Stomach smooth muscle (tissue), 2 donors: ENCODE results near the gene MALRD1.
"Not testable (repeated sequence)": the region's sequence is repeated elsewhere in the genome, so short reads cannot be mapped to it uniquely, and the experiment has no call there.

ENCODE experiments used
- H3K27ac ChIP-seq: one replicate; pipeline ENCODE4 v1.7.0; 2013; ENCODE audit warnings: mild to moderate bottlenecking, low read length, inconsistent platforms
- H3K27me3 ChIP-seq, 2 donors: one replicate each; pipeline ENCODE4 v1.7.0; 2013; ENCODE audit warnings: low read length in 2 of 2; ENCODE audit not compliant: insufficient read depth in 2 of 2, control insufficient read depth in 1 of 2
- H3K36me3 ChIP-seq, 2 donors: one replicate each; pipeline ENCODE4 v1.7.0; 2013; ENCODE audit warnings: low read length in 2 of 2; ENCODE audit not compliant: control insufficient read depth in 2 of 2, insufficient read depth in 2 of 2
- H3K4me1 ChIP-seq: one replicate; pipeline ENCODE4 v1.7.0; 2013; ENCODE audit warnings: low read length; ENCODE audit not compliant: control insufficient read depth, insufficient read depth
- H3K4me3 ChIP-seq, 2 donors: one replicate each; pipeline ENCODE4 v1.7.0; 2013; ENCODE audit warnings: low read length in 2 of 2
- H3K9ac ChIP-seq, 2 donors: one replicate each; pipeline ENCODE4 v1.7.0; 2013; ENCODE audit warnings: low read length in 2 of 2, mild to moderate bottlenecking in 1 of 2
- H3K9me3 ChIP-seq, 2 donors: one replicate each; pipeline ENCODE4 v1.7.0; 2013; ENCODE audit warnings: low read length in 2 of 2; ENCODE audit not compliant: control insufficient read depth in 2 of 2
- donor health status: healthy.
- donor health status: Pancreatic carcinoma.

MALRD1 gene

DNA sequence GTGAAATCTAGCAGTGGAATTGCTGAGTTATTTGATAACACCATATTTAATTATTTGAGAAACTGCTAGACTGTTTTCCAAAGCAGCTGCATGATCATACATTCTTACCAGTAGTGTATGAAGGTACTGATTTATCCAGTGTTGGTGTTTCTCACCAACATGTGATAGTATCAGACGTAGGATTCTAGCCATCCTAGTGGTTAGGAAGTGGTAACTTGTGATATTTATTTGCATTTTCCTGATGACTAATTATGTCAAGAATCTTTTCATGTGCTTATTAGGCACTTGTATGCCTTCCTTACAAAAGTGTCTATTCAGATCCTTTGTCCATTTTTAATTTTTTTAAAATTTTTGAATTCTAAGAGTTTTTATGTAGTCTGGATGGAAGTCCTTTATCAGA is 713.4 kb downstream of the MALRD1 start:
- Histone ChIP-seq H3K27me3 (no peaks in the 10 kb centered on the region), H3K4me3 (no peak overlapping the region), H3K9ac (no peak overlapping the region), H3K36me3 (no peaks in the 10 kb centered on the region), H3K27ac (no peak overlapping the region), H3K9me3 (no peaks in the 10 kb centered on the region), H3K4me1 (no peaks in the 10 kb centered on the region)

- Histone ChIP-seq H3K27ac (no peak overlapping the region), H3K9me3 (no peaks in the 10 kb centered on the region), H3K4me1 (no peaks in the 10 kb centered on the region), H3K4me3 (no peak overlapping the region), H3K27me3 (no peaks in the 10 kb centered on the region), H3K36me3 (no peaks in the 10 kb centered on the region), H3K9ac (no peak overlapping the region)
These were observed 715.5 kb downstream of the MALRD1 start for GRCh38 chr10:19764111-19764510.

DNA sequence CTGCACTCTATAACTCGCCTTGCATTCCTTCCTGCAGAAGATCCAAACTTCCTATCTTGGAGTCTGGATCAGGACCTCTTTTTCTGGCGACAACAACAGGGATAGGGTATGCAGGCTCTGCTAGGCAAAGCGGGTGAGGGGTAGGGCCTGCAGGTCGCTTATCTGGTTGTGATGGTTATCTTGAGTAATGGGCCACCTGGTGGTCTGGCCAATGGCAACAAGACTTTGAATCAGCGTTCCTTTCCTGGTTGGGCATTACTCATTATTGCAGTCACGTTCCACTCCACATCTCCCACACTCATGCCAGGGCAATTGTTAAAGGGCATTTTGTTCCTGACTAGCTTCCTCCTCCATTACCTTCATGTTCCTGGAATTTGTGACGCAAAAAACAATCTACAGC is 719.3 kb downstream of the MALRD1 start:
- Histone ChIP-seq H3K27me3 (no peaks in the 10 kb centered on the region), H3K9ac (no peak overlapping the region), H3K27ac (no peak overlapping the region), H3K9me3 (no peaks in the 10 kb centered on the region), H3K4me3 (no peak overlapping the region), H3K36me3 (no peaks in the 10 kb centered on the region), H3K4me1 (no peaks in the 10 kb centered on the region)

- H3K36me3 ChIP-seq, H3K9me3 ChIP-seq, H3K4me3 ChIP-seq, H3K9ac ChIP-seq, H3K27me3 ChIP-seq, H3K27ac ChIP-seq, H3K4me1 ChIP-seq: not testable (repeated sequence)
These were observed 721.2 kb downstream of the MALRD1 start for GRCh38 chr10:19769826-19770225.

GRCh38 chr10:19772972-19773371 is 724.4 kb downstream of the MALRD1 start:
- H3K27me3 ChIP-seq, result no peaks in the 10 kb centered on the region
- H3K9ac ChIP-seq, result no peak overlapping the region
- no peak overlapping the region for H3K27ac ChIP-seq
- H3K4me1 ChIP-seq, result no peaks in the 10 kb centered on the region
- no peak overlapping the region for H3K4me3 ChIP-seq
- H3K9me3 ChIP-seq, result no peaks in the 10 kb centered on the region
- H3K36me3 ChIP-seq, result no peaks in the 10 kb centered on the region

- Histone ChIP-seq H3K27ac (no peak overlapping the region), H3K4me3 (no peak overlapping the region), H3K27me3 (no peaks in the 10 kb centered on the region)
These were observed 726.7 kb downstream of the MALRD1 start for GRCh38 chr10:19775296-19775695.

GRCh38 chr10:19777806-19778205 is 729.2 kb downstream of the MALRD1 start:
- H3K27ac ChIP-seq, result no peak overlapping the region
- no peak overlapping the region for H3K4me3 ChIP-seq
- no peak overlapping the region for H3K9ac ChIP-seq
- H3K36me3 ChIP-seq, result no peaks in the 10 kb centered on the region
- no peaks in the 10 kb centered on the region for H3K27me3 ChIP-seq
- H3K4me1 ChIP-seq, result no peaks in the 10 kb centered on the region
- no peaks in the 10 kb centered on the region for H3K9me3 ChIP-seq

More at GRCh38 chr10:19775296-19775695, 726.7 kb downstream of the MALRD1 start:
- no peaks in the 10 kb centered on the region for H3K9me3 ChIP-seq
- no peak overlapping the region for H3K9ac ChIP-seq
- H3K36me3 ChIP-seq, result no peaks in the 10 kb centered on the region
- no peaks in the 10 kb centered on the region for H3K4me1 ChIP-seq

DNA sequence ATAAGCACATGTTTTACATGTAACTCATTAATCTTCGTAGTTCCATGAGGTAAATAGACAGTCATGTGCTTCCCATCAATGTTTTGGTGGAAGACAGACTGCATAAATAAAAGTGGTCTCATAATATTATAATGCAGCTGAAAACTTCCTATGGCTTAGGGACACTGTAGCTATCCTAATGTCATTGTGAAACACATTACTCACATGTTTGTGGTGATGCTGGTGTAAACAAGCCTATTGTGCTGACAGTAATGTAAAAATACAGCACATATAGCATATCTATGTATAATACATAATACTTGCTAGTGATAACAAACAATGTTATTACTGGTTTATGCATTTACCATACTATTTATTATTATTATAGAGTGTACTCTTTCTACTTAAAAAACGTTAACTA is 730.4 kb downstream of the MALRD1 start:
- no peak overlapping the region for H3K4me3 ChIP-seq
- no peaks in the 10 kb centered on the region for H3K4me1 ChIP-seq
- no peaks in the 10 kb centered on the region for H3K36me3 ChIP-seq
- H3K9me3 ChIP-seq, result no peaks in the 10 kb centered on the region
- H3K9ac ChIP-seq, result no peak overlapping the region
- H3K27me3 ChIP-seq, result no peaks in the 10 kb centered on the region
- no peak overlapping the region for H3K27ac ChIP-seq

DNA sequence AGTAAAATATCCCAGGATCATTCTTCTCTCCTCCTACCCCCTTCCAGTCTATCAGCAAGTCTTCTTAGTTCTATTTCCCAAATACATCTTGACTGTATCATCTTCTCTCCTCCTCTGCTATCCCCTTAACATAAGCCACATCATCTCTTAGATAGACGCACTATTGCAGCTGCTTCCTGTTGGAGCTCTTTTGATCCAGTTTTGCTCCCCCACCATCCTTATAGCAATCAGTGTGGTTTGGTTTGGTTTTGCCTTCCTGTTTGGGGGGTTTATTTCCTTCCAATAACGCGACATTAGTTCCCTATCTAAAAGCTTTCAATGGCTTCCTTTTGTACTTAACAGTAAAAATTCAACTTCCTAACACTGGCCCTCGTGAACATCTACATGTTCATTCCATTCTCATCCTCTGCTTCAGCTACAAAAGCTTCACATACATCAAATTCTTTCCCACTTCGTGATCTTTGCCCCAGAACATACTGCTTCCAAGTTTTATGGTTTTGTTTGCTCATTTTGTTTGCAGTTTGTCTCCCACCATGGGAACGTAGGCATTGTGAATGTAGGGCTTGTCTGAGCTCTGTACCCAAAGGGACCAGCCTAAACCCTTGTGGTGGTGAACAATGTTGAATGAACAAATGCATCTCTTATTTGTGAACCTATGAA is 734.0 kb downstream of the MALRD1 start:
- H3K36me3 ChIP-seq, result no peaks in the 10 kb centered on the region
- no peaks in the 10 kb centered on the region for H3K9me3 ChIP-seq
- H3K9ac ChIP-seq, result no peak overlapping the region
- H3K4me3 ChIP-seq, result no peak overlapping the region
- H3K27ac ChIP-seq, result no peak overlapping the region
- no peaks in the 10 kb centered on the region for H3K4me1 ChIP-seq
- H3K27me3 ChIP-seq, result no peaks in the 10 kb centered on the region

- Histone ChIP-seq H3K36me3 (no peaks in the 10 kb centered on the region), H3K9me3 (no peaks in the 10 kb centered on the region), H3K4me1 (no peaks in the 10 kb centered on the region), H3K27ac (no peak overlapping the region), H3K4me3 (no peak overlapping the region), H3K9ac (no peak overlapping the region), H3K27me3 (no peaks in the 10 kb centered on the region)
These were observed 735.1 kb downstream of the MALRD1 start for GRCh38 chr10:19783721-19784120.
